ENCODE measurements around the gene ZNF804A. TPM values are rescaled to one million over a fixed set of nuclear protein-coding genes. Genes with fewer than 3 reads are reported as not detected.
"Not testable (repeated sequence)": the region's sequence is repeated elsewhere in the genome, so short reads cannot be mapped to it uniquely, and the experiment has no call there.

Gene ZNF804A
- total RNA-seq, 1 experiment from 2014 or later: 6.0 TPM

DNA sequence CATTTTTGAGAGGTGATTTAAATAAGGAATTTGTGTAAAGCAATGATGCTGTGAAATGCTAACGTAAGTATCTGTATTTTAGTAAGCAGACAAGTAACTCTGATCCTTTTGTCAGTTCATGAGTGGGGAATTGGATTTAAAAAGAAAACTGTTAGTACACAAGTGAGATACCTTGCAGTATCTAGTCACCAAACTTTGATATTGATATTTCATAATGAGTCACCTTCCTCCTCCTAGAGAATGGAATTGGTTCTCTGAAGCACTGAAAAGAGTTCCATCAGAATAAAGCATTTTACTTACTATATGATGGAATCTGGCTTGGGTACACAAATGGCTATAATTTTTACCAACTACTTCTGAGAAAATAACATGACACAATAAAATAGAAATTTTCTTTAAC is 232.2 kb downstream of the ZNF804A start:
- no peak for DNase-seq (ENCODE audit: low spot score)

DNA sequence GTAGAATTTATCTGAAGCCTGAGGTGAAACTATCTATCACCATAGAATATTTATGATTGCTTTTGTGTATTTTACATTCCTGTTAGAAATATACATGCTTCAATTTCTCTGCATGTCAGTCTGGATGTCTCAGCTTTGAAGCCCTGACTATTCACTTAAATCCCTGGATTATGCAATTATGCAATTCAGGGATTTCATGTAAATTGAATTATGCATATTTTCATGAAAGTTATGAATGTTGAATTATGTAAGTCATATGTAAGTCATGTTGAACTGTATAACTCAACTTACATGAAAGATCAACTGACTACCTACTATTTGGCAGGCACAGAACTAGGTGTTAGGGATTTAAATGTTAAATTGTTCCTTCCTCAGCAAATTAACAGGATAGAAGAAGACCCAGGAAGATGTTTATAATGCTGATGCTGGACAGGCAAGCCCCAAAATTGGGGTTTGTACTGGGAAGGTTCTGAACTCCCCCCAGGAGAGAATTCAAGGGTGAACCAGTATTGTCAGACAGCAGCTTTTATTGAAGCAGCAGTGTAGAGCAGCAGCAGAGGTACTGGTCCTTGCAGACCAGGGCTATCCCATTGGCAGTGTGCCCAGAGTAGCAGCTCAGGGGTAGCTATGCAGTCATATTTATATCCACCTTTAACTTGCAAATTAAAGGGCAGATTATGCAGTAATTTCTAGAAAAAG is 236.5 kb downstream of the ZNF804A start:
- peak; percentile 8 for DNase-seq (ENCODE audit: low spot score)

DNA sequence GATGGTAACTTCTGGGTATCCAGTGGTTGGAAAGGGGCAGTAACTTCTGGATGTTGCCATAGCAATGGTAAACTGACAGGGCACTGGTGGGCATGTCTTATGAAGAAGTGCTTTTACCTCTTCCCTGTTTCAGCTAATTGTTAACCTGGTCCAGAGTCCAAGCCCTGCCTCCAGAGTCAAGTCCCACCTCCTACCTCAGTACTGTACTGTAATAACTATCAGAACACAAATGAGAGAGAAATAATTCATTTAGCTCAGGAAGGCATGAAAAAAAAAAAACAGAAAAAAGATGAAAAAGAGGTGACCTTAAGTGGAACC is 237.0 kb downstream of the ZNF804A start:
- DNase-seq (ENCODE audit: low spot score): no peak

DNA sequence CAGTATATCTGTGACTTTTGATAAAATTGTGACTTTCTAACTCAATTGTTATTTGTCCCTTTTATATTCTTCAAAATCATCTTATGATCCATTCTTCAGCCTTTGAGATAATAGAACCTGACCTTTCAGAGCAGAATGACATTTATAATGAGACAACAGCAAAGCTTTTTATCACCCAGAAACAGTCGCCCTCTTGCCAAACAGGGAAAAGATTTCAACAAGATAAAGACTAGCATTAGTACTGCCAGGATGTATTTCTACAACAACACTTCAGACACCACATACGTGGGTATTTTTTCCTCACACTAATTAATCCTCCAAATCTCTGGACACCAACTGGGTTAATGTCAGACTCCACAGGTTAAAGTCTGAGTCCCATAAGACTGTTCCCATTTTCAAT is 249.0 kb downstream of the ZNF804A start:
- DNase-seq (ENCODE audit: low spot score): no peak

DNA sequence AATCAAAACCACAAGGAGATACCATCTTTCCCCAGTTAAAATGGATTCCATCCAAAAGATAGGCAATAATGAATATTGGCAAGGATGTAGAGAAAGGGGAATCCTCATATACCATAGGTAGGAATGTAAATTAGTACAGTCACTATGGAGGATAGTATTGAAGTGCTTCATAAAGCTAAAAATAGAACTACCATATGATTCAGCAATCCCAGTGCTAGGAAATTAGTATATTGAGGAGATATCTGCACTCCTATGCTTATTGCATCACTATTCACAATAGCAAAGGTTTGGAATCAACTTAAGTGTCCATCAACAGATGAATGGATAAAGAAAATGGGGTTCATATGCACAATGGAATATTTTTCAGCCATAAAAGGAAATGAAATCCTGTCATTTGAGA is 251.2 kb downstream of the ZNF804A start:
- no peak for DNase-seq (ENCODE audit: low spot score)

DNA sequence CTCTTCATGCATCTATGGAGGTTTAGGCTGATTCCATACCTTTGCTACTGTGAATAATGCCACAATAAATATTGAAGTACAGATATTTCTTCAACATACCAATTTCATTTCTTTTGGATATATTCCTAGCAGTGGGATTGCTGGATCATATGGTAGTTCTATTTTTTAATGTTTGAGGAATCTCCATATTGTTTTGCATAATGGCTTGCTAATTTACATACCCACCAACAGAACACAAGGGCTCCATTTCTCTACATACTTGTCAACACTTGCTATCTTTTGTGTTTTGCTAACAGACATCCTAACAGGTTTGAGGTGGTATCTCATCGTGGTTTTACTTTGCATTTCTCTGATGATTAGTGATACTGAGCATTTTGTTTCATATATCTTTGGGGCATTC is 253.2 kb downstream of the ZNF804A start:
- no peak for DNase-seq (ENCODE audit: low spot score)

DNA sequence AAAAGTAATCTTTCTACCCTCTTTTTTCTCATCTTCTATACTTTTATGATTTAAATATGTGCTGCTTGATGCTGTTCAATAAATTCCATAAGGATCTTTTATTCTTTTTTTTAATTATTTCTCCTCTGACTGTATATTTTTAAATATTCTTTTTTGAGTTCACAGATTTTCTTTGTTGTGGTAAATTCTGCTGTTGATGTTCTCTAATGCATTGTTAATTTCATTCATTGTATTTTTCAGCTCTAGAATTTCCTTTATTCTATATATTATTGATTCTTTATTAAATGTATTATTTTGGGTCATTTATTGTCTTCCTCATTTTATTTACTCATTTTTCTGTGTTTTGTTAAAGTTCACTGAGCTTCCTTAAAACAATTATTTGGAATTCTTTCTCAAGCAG is 260.9 kb downstream of the ZNF804A start:
- no peak for DNase-seq (ENCODE audit: low spot score)

DNA sequence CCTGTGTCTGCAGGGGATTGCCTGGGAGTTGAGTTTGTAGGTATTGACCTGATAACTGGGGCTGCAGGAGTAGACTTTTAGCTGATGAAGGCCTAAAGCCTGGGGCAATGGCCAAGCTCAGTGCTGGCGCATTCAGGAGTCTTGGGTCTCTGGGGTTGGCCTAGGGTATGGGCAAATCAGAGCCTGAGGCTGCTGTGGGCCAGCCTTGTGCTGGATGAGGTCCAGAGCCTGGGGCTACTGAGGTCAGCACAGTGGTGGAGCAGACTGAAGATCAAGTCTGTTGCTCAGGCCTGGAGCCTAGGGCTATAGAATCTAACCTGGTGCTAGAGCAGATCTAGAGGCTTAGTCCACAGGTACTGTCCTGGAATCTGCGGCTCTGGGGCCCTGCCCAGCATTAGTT is 262.4 kb downstream of the ZNF804A start:
- no peak for DNase-seq (ENCODE audit: low spot score)

DNA sequence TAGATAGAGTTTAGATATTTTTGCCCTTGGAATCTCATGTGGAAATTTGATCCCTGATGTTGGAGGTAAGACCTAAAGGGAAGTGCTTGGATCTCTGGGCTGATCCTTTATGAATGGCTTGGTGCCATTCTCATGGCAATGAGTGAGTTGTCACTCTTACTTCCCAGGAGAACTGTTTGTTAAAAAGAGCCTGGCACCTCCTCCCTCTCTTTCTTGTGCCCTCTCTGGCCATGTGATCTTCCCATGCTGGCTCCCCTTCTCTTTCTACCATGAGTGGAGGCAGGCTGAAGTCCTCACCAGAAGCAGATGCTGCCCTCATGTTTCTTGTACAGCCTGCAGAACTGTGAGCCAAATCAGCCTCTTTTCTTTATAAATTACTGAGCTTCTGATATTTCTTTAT is 276.9 kb downstream of the ZNF804A start:
- DNase-seq (ENCODE audit: low spot score): no peak

DNA sequence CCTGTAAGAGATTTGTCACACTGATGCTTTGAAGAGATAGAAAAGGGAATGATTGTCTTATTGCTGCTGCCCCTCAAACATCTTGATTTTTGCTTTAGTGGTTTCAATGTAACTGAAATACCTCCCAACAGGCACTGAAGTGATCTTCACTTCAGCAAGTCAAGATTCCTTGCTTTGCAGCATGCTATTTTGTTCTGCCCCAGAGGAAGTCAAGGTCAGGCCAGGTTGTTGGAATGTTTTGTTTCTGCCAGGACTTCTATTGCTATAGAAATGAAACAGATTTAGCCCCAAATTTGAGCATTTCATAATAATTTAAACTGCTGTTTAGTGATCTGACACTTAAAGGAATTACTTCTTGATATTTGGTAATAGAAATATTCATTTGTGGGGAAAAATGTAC is 277.6 kb downstream of the ZNF804A start:
- no peak for DNase-seq (ENCODE audit: low spot score)

DNA sequence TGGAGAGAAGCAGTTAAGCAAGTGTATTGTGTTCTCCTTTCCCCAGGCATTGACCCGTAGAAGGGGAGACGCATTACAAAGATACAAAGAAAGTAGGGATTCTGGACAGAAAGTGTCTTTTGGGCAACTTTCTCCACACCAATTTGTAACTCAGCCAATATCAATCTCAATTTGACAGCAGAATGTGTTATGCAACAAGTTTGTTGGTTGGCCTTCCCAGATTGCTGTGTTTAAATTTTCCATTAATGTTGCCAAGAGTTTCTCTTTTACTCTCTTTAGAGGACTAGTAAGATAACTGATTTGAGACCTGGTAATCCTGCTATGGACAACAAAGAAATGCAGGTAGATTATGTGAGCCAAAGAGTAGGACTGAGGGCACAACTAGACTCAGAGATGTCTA is 279.6 kb downstream of the ZNF804A start:
- DNase-seq (ENCODE audit: low spot score): no peak

DNA sequence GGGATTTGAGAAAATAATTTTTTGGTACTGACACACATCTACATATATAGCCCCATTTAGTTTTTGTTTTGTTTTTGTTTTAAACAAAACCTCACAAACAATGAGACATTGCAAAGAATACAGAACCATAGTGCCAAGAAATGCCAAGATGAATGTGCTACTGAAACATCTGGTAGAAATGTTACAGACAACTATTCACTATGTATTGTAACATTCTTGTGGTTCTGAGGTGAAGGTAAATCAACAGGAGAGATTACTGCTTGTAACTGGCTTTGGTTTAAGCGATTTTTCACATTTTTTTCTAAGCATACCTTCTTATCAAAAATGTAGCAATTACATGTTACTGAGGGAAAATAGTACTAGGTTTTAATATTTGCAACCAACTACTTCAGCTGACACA is 281.3 kb downstream of the ZNF804A start:
- peak; percentile 8 for DNase-seq (ENCODE audit: low spot score)

DNA sequence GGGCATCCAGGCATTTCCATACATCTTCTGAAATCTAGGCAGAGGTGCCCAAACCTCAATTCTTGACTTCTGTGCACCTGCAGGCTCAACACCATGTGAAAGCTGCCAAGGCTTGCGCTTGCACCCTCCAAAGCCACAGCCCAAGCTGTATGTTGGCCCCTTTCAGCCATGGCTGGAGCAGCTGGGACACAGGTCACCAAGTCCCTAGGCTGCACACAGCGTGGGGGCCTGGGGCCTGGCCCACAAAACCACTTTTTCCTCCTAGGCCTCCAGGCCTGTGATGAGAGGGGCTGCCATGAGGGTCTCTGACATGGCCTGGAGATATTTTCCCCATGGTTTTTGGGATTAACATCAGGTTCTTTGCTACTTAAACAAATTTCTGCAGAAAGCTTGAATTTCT is 288.3 kb downstream of the ZNF804A start:
- DNase-seq (ENCODE audit: low spot score): not testable (repeated sequence)

DNA sequence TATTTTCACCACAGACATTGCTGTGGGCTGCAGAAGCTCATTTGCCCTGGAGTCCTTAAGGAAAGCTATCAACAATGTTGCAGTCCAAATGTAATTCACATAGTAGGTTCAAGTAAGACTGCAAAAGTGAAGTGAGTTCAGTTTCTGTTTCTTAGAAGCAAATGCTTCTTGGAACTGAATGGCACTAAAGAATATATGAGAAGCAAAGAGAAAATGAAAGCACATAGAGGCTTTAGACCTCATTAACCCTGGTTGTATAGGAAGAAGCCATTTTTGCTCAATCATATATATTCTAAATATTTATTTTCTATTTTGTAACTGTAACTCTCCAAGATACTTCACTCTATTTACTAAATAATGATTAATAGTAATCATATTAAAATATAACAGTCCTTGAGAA is 292.0 kb downstream of the ZNF804A start:
- peak; percentile 2 for DNase-seq (ENCODE audit: low spot score)

DNA sequence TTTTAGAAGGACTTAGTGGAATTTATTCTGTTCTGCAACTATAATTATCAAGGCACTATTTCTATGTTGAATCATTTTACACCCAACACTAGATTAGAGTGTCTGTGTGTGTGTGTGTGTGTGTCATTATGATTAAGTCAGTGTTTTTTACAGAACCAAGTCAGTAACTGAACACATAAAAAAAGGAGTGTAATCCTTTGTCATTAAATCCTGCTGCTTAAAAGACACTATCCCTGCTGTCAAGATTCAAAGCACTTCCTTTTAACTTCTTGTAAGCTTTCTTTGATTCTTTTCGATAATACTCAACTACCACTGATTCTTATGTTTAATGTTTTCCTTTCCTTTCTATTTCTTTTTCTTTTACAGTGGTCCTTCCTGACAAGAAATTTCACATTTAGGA is 306.7 kb downstream of the ZNF804A start:
- DNase-seq (ENCODE audit: low spot score): no peak

DNA sequence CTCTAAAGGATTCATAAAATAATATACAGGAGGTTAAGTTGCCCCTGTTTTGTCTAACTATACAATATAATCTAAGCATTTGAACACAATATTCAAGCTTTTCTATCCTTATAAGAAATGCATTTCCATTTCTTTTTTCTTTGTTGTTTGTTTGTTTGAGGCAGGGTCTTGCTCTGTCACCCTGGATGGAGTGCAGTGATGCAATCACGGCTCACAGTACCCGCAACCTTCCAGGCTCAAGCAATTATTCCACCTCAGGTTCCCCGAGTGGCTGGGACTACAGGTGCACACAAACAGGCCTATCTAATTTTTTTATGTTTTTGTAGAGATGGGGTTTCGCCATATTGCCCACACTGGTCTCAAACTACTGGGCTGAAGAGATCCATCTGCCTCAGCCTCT is 307.8 kb downstream of the ZNF804A start:
- no peak for DNase-seq (ENCODE audit: low spot score)

DNA sequence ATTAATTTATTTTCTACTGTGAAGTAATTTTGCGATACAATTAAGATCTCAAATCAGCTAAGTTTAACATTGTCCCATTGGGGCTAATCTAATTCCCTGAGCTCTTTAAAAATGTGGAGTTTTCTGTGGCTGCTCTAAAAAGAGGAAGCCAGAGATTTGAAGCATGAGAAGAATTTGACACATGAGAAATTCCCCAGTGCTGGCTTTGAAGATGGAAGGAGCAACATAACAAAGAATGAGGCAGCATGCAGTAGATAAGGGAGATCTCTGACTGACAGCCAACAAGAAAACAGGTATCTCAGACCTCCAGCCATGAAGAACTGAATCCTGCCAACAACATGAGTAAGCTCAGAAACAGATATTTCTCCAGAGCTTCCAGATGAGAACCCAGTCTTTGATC is 308.4 kb downstream of the ZNF804A start:
- DNase-seq (ENCODE audit: low spot score): no peak

DNA sequence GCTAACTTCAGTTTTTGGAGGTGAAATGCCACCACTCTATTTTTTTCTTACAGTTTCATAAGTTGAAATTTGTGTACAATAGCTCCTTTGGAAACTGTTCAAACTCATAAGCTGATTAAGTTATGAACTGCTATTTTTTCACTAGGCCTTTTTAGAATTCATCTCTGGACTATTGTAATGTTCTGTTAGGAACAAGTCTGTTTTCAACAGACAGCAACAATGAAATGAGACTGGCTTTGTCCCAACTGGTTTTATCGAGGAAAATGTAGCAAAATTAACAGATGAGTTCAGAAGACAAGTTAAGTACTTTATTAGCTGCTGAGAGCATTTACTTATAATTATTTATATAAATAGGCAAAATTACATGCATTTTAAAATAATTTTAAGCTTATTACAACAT is 310.6 kb downstream of the ZNF804A start:
- DNase-seq (ENCODE audit: low spot score): no peak

DNA sequence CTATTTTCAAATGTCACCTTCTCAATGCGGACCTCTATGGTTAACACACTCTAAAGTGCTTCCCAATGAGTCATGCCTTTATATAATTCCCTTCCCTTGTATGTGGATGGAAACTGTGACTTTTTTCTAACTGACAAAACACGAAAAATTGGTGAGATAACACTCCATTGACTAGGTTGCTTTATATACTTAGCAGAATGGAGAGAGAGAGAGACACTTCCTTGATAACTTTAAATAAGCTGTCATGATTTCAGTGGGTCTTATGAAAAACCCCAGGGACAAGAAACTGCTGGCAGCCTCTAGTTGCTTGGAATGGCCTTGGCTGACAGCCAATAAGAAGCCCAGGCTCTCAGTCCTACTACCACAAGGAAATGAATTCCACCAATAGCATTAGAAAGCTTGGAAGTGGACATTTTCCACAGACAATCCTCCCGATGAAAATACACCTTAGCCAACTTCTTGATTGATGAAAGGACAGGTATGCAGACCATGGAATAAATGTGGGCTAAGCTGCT is 322.2 kb downstream of the ZNF804A start:
- DNase-seq (ENCODE audit: low spot score): peak; percentile 28

DNA sequence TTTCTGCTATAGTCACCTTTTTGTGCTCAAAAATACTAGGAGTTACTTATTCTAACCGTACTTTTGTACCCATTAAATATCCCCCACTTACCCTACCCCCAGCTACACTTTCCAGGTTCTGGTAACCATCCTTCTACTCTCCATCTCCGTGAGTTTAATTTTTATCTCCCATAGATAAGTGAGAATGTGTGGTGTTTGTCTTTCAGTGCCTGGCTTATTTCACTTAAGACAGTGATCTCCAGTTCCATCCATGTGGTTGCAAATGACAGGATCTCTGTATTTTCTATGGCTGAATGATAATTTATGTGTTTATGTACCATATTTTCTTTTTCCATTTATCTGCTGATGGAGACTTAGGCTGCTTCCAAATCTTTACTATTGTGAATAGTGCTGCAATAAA is 323.3 kb downstream of the ZNF804A start:
- no peak for DNase-seq (ENCODE audit: low spot score)

DNA sequence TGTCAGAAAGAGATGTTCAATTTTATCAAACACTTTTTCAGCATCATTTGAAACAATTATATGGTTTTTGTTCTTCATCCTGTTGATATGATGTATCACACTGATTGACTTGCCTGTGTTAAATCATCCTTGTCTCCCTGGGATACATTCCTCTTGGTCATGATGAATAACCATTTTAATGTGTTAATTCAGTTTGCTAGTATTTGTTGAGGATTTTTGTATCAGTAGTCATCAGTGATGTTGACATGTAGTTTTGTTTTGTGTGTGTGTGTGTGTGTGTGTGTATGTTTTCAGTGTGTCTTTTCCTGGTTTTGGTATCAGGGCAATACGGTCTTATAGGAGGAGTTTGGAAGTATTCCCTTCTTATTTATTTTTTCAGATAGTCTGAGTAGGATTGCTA is 325.4 kb downstream of the ZNF804A start:
- no peak for DNase-seq (ENCODE audit: low spot score)

DNA sequence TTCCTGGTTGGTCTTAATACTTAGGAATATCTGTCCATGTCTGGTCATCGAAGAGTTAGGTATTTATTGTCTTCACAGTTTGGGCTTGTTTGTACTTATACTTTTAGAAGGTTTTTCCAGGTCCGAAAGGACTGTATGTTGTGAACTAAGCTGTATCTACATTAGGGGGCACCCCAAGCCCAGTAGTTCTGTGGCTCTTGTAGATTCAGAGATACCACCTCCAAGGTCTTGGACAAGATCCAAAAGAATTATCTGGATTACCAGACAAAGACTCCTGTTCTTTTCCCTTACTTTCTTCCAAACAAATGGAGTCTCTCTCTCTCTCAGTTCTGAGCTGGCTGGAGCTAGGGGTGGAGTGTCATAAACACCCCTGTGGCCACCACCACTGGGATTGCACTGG is 328.7 kb downstream of the ZNF804A start:
- DNase-seq (ENCODE audit: low spot score): no peak

DNA sequence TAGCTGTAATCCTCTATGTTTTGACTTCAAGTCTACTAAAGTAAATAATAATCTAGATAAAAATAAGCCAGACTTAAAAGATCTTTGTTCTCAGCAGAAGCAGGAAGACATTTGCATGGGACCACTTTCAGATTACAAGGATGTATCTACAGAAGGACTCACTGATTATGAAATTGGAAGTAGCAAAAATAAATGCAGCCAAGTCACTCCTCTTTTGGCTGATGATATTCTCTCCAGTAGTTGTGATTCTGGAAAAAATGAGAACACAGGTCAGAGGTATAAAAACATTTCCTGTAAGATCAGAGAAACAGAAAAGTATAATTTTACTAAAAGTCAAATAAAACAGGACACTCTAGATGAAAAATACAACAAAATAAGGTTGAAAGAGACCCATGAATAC is 338.4 kb downstream of the ZNF804A start:
- DNase-seq (ENCODE audit: low spot score): no peak

DNA sequence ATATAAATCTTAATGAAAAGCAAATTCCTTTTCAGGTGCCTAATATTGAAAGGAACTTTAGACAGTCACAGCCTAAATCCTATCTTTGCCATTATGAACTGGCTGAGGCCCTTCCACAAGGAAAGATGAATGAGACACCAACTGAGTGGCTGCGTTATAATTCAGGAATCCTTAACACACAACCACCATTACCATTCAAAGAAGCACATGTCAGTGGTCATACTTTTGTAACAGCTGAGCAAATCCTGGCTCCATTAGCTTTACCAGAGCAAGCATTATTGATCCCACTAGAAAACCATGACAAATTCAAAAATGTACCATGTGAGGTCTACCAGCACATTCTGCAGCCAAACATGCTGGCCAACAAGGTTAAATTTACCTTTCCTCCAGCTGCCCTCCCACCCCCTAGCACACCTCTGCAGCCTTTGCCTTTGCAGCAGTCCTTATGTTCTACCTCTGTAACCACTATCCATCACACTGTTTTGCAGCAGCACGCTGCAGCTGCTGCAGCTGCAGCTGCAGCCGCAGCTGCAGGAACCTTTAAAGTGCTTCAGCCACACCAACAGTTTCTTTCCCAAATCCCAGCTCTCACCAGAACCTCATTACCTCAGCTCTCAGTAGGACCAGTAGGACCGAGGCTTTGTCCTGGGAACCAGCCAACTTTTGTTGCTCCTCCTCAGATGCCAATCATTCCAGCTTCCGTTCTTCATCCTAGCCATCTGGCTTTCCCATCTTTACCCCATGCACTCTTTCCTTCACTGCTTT is 340.1 kb downstream of the ZNF804A start:
- DNase-seq (ENCODE audit: low spot score): no peak
